HCT116 (cell line): ENCODE measurements around the gene KLF3. TPM values are rescaled to one million over a fixed set of nuclear protein-coding genes. Genes with fewer than 3 reads are reported as not detected.
A peak's percentile ranks its signal among the peaks of the same experiment; 100 is the strongest.

ENCODE experiments used
- ATAC-seq: fragments of 200-7000 bp; cut with Tn5 transposase; 2 replicates; pipeline ENCODE4 v1.9.1; 2020; ENCODE audit warnings: mild to moderate bottlenecking, moderate library complexity
- BruUV-seq: library from RNA; stranded (reverse); fragments of 400-500 nt; replicated peaks from 2 replicates; lab custom pipeline; 2021; lab: Mats Ljungman, UMichigan
- CTCF ChIA-PET: fragments of 300-600 bp; sonication (Branson Sonifier 250); formaldehyde crosslinking; loops from one replicate; lab custom pipeline; 2021; ENCODE audit warnings: antibody characterized with exemption; lab: Charles Lee
- POLR2A ChIA-PET: fragments of 300-600, 350-600 bp; sonication (Branson Sonifier 250); formaldehyde crosslinking; loops from one replicate; lab custom pipeline; 2021; ENCODE audit warnings: antibody characterized with exemption; lab: Charles Lee
- RAD21 ChIA-PET, 2 experiments: fragments of 300-600 bp; sonication (Branson Sonifier 250); formaldehyde crosslinking; loops; one replicate each; lab custom pipeline; 2023; ENCODE audit warnings: low total read pairs in 2 of 2; ENCODE audit not compliant: uncharacterized antibody in 2 of 2, unreplicated experiment in 2 of 2, low non-redundant PET in 1 of 2; lab: Charles Lee
- DNase-seq: peaks from one replicate; pipeline ENCODE4 v3.0.0-alpha.2; 2010; ENCODE audit warnings: low read depth, low spot score
- H2AFZ ChIP-seq: fragments of 200-600 bp; shearing (Covaris generic), sonication (generic); 2 replicates; pipeline ENCODE4 v1.6.1; 2017; ENCODE audit warnings: low read depth, mixed run types, mixed read lengths, antibody characterized with exemption, low read length; ENCODE audit not compliant: poor library complexity, severe bottlenecking
- H3K27ac ChIP-seq: 2 replicates; pipeline ENCODE4 v1.5.1; 2012; ENCODE audit warnings: low read depth, low read length
- H3K27me3 ChIP-seq: fragments of 200-600 bp; sonication (generic); 2 replicates; pipeline ENCODE4 v1.6.1; 2016; ENCODE audit warnings: mixed run types, low read length, mixed read lengths; ENCODE audit not compliant: insufficient read depth
- H3K36me3 ChIP-seq, 2 experiments: fragments of 200-500 bp in 1 of 2; fragments of 200-600 bp in 1 of 2; sonication (Bioruptor generic) in 1 of 2; sonication (generic) in 1 of 2; 2 replicates each; pipeline versions ENCODE4 v1.5.1 to v1.6.1; 2014 to 2016; ENCODE audit warnings: low read length in 2 of 2, inconsistent platforms in 1 of 2, mixed read lengths in 1 of 2, mixed run types in 1 of 2; ENCODE audit not compliant: insufficient read depth in 2 of 2, control insufficient read depth in 1 of 2
- H3K4me1 ChIP-seq, 2 experiments: fragments of 200-600 bp in 1 of 2; sonication (generic) in 1 of 2; 2 replicates each; pipeline versions ENCODE4 v1.5.1 to v1.6.1; 2012 to 2017; ENCODE audit warnings: low read length in 2 of 2, inconsistent platforms in 1 of 2, mild to moderate bottlenecking in 1 of 2, mixed read lengths in 1 of 2, mixed run types in 1 of 2, moderate library complexity in 1 of 2; ENCODE audit not compliant: insufficient read depth in 2 of 2, control insufficient read depth in 1 of 2
- H3K4me2 ChIP-seq: fragments of 200-600 bp; sonication (generic); 2 replicates; pipeline ENCODE4 v1.6.1; 2017; ENCODE audit warnings: mixed run types, low read length, mixed read lengths
- H3K4me3 ChIP-seq, 2 experiments: fragments of 200-600 bp in 1 of 2; sonication (generic) in 1 of 2; replicated peaks in 1 of 2; 2 replicates each; pipeline ENCODE4 v1.5.1; 2011 to 2016; ENCODE audit warnings: low read length in 2 of 2, control low read depth in 1 of 2, low read depth in 1 of 2, mild to moderate bottlenecking in 1 of 2, mixed read lengths in 1 of 2, mixed run types in 1 of 2
- H3K79me2 ChIP-seq: fragments of 200-600 bp; sonication (generic); 2 replicates; pipeline ENCODE4 v1.6.1; 2017; ENCODE audit warnings: mild to moderate bottlenecking, mixed run types, low read length, moderate library complexity, mixed read lengths; ENCODE audit not compliant: insufficient read depth
- H3K9ac ChIP-seq: fragments of 200-600 bp; sonication (generic); 2 replicates; pipeline ENCODE4 v1.6.1; 2016; ENCODE audit warnings: low read length, mixed read lengths
- H3K9me2 ChIP-seq: fragments of 200-600 bp; sonication (generic), shearing (Covaris generic); 2 replicates; pipeline ENCODE4 v1.6.1; 2017; ENCODE audit warnings: mixed run types, mild to moderate bottlenecking, moderate library complexity; ENCODE audit not compliant: insufficient read depth
- H3K9me3 ChIP-seq, 2 experiments: fragments of 200-500 bp in 1 of 2; fragments of 200-600 bp in 1 of 2; sonication (Bioruptor generic) in 1 of 2; sonication (generic) in 1 of 2; 2 replicates each; pipeline ENCODE4 v1.6.1; 2014 to 2017; ENCODE audit warnings: low read length in 2 of 2, mixed read lengths in 2 of 2, inconsistent platforms in 1 of 2, low read depth in 1 of 2, mild to moderate bottlenecking in 1 of 2, mixed run types in 1 of 2, moderate library complexity in 1 of 2; ENCODE audit not compliant: control insufficient read depth in 1 of 2, insufficient read depth in 1 of 2
- H4K20me1 ChIP-seq: fragments of 200-600 bp; sonication (generic), shearing (Covaris generic); 2 replicates; pipeline ENCODE4 v1.6.1; 2017; ENCODE audit warnings: mixed run types, mild to moderate bottlenecking, moderate library complexity; ENCODE audit not compliant: insufficient read depth
- CEBPB ChIP-seq: IDR thresholded peaks from 2 replicates; pipeline ENCODE4 v1.6.1; 2012; ENCODE audit warnings: low read depth
- EGR1 ChIP-seq: IDR thresholded peaks from 2 replicates; pipeline ENCODE4 v1.6.1; 2012; ENCODE audit warnings: low read depth
- ELF1 ChIP-seq: IDR thresholded peaks from 2 replicates; pipeline ENCODE4 v1.6.1; 2012; ENCODE audit warnings: low read depth, borderline replicate concordance
- EZH2 ChIP-seq: fragments of 200-600 bp; sonication (generic); IDR thresholded peaks from 2 replicates; pipeline ENCODE4 v1.6.1; 2017; ENCODE audit warnings: antibody characterized with exemption, mixed run types
- EZH2phosphoT487 ChIP-seq: fragments of 200-600 bp; IDR thresholded peaks from 2 replicates; pipeline ENCODE4 v1.6.1; 2018; ENCODE audit warnings: antibody characterized with exemption, borderline replicate concordance
- FOSL1 ChIP-seq: IDR thresholded peaks from 2 replicates; pipeline ENCODE4 v1.6.1; 2012; ENCODE audit warnings: low read depth
- RAD21 ChIP-seq: IDR thresholded peaks from 2 replicates; pipeline ENCODE4 v1.6.1; 2012; ENCODE audit warnings: low read depth, mild to moderate bottlenecking
- REST ChIP-seq: IDR thresholded peaks from 2 replicates; pipeline ENCODE4 v1.6.1; 2012; ENCODE audit warnings: low read depth
- SP1 ChIP-seq: IDR thresholded peaks from 2 replicates; pipeline ENCODE4 v1.6.1; 2012; ENCODE audit warnings: low read depth
- TCF7L2 ChIP-seq: IDR thresholded peaks from 2 replicates; pipeline ENCODE4 v1.7.0; 2011; ENCODE audit warnings: borderline replicate concordance, inconsistent platforms; ENCODE audit not compliant: insufficient read depth, insufficient read length; ENCODE audit errors: extremely low read depth
- YY1 ChIP-seq: IDR thresholded peaks from 2 replicates; pipeline ENCODE4 v1.6.1; 2011; ENCODE audit warnings: low read length, low read depth, moderate library complexity, mild to moderate bottlenecking; ENCODE audit not compliant: insufficient replicate concordance; ENCODE audit errors: extremely low read depth
- ZBTB33 ChIP-seq: IDR thresholded peaks from 2 replicates; pipeline ENCODE4 v1.6.1; 2011; ENCODE audit warnings: mild to moderate bottlenecking, low read length, moderate library complexity; ENCODE audit not compliant: insufficient replicate concordance; ENCODE audit errors: extremely low read depth
- ZNF274 ChIP-seq: fragments of 200-500 bp; sonication (Bioruptor generic); IDR thresholded peaks from 2 replicates; pipeline ENCODE4 v1.6.1; 2014; ENCODE audit warnings: mild to moderate bottlenecking, low read depth, low read length, inconsistent platforms
- intact Hi-C: fragments of 100-400 bp; cut with micrococcal nuclease; formaldehyde crosslinking; loops from 2 replicates; pipeline ENCODE4 v1.10.0; 2022
- total RNA-seq: library from RNA; stranded (reverse); gene quantifications from one replicate; pipeline ENCODE4 v1.2.1, GENCODE V29; 2021; ENCODE audit not compliant: unreplicated experiment
- TF ChIP-seq, protein P1 (sequence below): IDR thresholded peaks from 2 replicates; pipeline ENCODE4 v1.6.1; 2012

The KLF3 gene
- total RNA-seq, 1 experiment from 2014 or later = 44.2 TPM

- peak overlapping the region; percentile 71 for H3K4me2 ChIP-seq
- no peaks in the 10 kb centered on the region for H3K27me3 ChIP-seq
- H3K9me2 ChIP-seq = no peaks in the 10 kb centered on the region
- ChIA-PET POLR2A (interaction anchor here (1.0 kb wide), 1 partner anchor 492 kb away, joined by 3 read pairs; no protein-coding TSS in a partner anchor), RAD21 (no interaction called here), CTCF (interaction anchor here (2.3 kb wide), 1 partner anchor 492 kb away, joined by 6 read pairs; no protein-coding TSS in a partner anchor)
- peak overlapping the region; percentile 88 for H3K27ac ChIP-seq
- H3K79me2 ChIP-seq = peaks cover 99% of the 10 kb centered on the region
- H3K9ac ChIP-seq = peak overlapping the region; percentile 42; the same call in 1 of the 2 replicates
- no peak for ATAC-seq
- no peak overlapping the region for H2AFZ ChIP-seq
- H3K4me3 ChIP-seq = no peak overlapping the region
- BruUV-seq = no TSS peak
- DNase-seq = no peak
- peaks cover 7% of the 10 kb centered on the region; the same call in 1 of the 2 replicates for H4K20me1 ChIP-seq
- peaks cover 80 to 93% of the 10 kb centered on the region in 2 experiments for H3K4me1 ChIP-seq
- TF ChIP-seq, protein P1, sequence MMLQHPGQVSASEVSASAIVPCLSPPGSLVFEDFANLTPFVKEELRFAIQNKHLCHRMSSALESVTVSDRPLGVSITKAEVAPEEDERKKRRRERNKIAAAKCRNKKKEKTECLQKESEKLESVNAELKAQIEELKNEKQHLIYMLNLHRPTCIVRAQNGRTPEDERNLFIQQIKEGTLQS = no peak
- no peaks in the 10 kb centered on the region for H3K9me3 ChIP-seq
- H3K36me3 ChIP-seq = no peaks in the 10 kb centered on the region
- intact Hi-C loops = no loop called here
Observed at GRCh38 chr4:38671592-38671940, 7.6 kb downstream of the KLF3 start.

- Histone ChIP-seq H3K9me3 (no peaks in the 10 kb centered on the region), H3K27me3 (no peaks in the 10 kb centered on the region), H3K27ac (peak overlapping the region; percentile 88), H4K20me1 (peaks cover 7% of the 10 kb centered on the region; the same call in 1 of the 2 replicates), H2AFZ (no peak overlapping the region), H3K4me3 (peak overlapping the region in 1 of 2 experiments; percentile 32; a peak in 2 of 4 replicates), H3K9me2 (no peaks in the 10 kb centered on the region), H3K36me3 (no peaks in the 10 kb centered on the region), H3K79me2 (peaks cover 99% of the 10 kb centered on the region)
- no peak for ATAC-seq
- BruUV-seq = no TSS peak
- RAD21 ChIA-PET = no interaction called here
- intact Hi-C loops = no loop called here
- TF ChIP-seq EZH2 (no peak), TCF7L2 (no peak), EZH2phosphoT487 (no peak), EGR1 (no peak), RAD21 (no peak), CEBPB (no peak), YY1 (no peak), SP1 (no peak), FOSL1 (no peak), ZBTB33 (no peak), ELF1 (no peak), ZNF274 (no peak), REST (no peak)
- TF ChIP-seq, protein P1 = no peak
- TF ChIP-seq, all 23 proteins: peak for 0
- DNase-seq = no peak
- CTCF ChIA-PET = interaction anchor here (2.3 kb wide), 1 partner anchor 492 kb away, joined by 6 read pairs; no protein-coding TSS in a partner anchor
- H3K4me2 ChIP-seq = peak overlapping the region; percentile 71
- POLR2A ChIA-PET = interaction anchor here (1.0 kb wide), 1 partner anchor 492 kb away, joined by 3 read pairs; no protein-coding TSS in a partner anchor
- peak overlapping the region; percentile 42 for H3K9ac ChIP-seq
- H3K4me1 ChIP-seq = peaks cover 76 to 88% of the 10 kb centered on the region in 2 experiments
Observed at GRCh38 chr4:38672074-38672396, 8.0 kb downstream of the KLF3 start.
